ENCODE measurements around the gene TMEM30A.

Gene TMEM30A

DNA sequence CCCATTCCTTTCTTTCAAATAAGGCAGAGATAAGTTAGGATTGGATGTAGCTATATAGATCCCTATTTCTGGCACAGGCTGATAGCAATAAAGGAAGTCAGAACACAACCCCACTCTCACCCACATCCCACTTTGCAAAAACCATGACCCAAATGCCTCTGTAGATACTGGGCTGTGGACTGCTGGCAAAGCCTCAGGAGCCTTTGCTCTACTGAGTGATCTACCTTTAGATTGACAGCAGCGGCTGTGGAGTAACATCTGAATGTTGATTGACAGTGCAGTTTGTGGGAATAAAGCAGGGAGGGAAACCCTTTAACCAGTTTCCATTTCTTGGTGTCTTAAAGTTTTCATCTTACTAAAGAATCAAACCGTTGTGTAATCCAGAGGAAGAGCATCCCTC, 6.7 kb upstream of the TMEM30A start:
- DNase-seq: no peak

DNA sequence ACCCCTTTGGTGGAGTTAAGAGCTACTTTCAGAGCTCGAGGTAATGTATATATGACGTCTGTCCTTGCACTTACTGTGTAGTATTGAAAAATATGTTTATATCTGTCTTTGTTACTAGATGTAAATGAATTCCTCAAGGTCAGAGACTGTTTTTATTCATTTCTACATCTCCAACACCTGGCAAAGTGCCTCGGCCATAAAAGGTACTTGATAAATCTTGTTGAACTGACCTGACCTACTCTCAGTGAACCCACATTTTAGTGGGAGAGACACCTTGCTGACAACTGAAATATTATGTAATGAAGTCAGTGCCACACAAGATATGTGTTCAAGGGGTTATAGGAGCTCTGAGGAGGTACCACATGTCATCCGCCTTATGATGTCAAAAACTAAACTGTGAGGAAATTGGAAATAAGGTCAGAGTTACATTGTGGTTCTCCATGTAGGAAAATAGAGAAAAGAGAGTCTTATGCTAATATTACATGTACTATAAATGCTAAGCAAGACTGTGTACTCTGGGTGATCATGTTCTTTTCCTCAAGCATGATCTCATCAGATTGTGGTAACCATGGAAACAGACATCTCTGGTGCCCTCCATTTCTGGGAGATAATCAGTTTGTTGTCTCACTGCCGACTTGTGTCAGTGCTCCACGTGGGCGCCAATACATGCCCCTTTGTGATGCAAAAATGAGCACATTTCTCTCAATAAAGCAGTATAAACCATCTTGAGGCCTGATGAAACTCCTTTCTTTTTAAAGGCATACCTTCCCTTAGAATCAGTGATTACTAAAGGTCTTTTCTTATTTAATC, 5.7 kb upstream of the TMEM30A start:
- DNase-seq: no peak

GRCh38 chr6:75288023-75288422, 3.4 kb upstream of the TMEM30A start:
- no peak for DNase-seq

DNA sequence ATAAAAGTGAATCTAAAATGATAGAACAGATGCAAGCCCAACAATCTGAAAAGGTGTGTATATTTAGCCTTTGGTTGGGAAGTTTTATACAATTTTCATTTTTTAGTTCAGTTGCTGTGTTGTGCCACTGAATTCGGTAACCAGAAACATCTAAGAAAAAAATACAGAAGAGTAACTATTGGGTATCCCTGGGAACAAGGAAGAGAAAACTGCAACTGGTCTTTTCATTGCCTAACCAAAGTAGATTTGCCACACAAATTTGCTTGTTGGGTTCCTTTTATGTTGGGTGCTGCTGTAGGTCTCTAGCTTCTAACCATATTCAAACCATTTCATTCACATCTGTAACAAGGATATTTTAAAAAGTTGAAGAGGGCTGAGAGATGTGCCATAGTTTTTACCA, 2.8 kb upstream of the TMEM30A start:
- DNase-seq: no peak

DNA sequence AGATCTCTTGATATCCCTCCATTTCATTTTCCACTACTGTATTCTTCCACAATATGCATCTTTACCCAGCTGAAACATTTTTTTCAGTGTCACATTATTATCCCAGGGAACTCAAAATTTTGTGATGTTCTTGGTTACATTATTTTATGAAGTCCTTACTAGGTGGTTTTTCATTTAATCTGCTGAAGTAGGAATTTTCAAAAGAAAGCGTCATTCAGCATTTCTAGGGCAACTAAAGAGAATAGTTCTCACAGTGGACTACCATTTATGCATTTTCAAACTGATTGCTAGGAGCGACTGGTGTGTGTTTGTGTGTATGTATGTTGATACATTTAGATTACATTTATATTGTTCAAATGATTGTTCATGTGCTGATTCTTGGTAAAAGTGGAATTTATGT, 2.4 kb upstream of the TMEM30A start:
- DNase-seq: no peak

- DNase-seq: no peak
Observed at GRCh38 chr6:75285283-75285639, 669 bp upstream of the TMEM30A start.

DNA sequence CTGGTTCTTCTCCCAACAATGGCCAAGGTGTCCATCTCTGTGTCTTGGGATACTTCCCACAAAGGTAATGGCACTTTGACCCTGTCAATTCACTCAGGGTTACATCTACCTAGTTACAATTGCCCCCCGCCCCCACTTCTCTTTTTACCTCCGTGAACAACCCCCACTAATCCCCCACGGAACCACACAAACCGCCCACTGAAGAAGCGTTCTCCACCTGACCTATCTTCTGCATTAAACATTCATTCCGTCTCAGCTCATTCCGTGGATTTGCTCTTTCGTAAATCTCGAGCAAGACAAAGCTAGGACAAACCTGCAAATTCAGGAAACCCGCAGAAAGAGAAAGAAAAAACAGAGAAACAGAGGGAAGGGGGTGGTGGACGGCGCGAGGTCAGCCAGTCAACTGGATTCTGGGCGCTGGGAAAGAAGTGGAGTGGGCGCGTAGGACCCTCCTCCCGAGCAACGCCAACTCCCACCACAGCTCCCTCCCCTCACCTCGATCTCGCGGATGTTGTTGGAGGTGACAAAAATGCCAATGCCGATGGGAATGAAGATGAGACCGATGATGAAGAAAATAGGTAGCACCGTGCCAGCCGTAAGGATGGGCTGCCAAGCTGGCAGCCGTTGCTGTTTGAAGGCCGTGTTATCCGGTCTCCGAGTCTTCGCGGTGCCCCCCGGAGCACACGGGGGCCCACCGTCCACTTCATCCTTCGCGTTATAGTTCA, 523 bp downstream of the TMEM30A start:
- peak; percentile 18 for DNase-seq

DNA sequence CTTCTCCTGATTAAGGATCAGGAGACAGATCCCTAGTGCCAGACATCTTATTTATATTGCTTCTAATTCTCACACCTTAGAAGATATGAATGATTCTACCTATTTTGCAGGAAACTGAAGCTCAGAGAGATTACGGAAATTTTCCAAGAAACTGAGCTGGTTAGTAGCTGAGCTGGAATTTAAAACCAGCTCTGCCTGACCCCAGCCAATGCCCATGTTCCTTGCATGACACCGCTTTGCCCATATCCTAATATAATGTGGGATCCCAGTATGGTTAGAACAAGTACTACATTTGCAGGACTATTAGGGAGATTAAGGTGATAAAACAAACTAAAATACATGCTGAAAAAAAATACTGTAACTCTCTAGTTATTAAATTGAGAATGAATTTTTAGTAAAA, 1.9 kb downstream of the TMEM30A start:
- DNase-seq: no peak

DNA sequence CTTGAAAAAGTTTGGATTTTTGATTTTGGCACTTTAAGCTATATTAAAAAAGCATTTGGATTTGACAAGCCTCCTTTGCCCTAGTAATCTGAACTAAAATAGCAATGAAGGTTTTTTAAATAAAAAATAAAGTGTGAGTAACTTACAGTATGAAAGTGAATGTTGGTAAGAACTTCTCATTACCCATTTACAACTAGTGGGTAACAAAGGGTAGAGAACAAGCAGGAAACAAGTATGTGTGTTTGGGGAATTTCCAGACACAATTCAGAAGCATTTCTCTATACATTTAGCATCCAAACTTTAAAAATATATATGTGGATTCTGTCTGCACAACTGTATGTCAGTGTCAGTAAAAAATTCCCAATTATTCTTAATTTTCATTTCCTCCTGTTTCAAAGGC, 2.9 kb downstream of the TMEM30A start:
- DNase-seq: peak; percentile 29

DNA sequence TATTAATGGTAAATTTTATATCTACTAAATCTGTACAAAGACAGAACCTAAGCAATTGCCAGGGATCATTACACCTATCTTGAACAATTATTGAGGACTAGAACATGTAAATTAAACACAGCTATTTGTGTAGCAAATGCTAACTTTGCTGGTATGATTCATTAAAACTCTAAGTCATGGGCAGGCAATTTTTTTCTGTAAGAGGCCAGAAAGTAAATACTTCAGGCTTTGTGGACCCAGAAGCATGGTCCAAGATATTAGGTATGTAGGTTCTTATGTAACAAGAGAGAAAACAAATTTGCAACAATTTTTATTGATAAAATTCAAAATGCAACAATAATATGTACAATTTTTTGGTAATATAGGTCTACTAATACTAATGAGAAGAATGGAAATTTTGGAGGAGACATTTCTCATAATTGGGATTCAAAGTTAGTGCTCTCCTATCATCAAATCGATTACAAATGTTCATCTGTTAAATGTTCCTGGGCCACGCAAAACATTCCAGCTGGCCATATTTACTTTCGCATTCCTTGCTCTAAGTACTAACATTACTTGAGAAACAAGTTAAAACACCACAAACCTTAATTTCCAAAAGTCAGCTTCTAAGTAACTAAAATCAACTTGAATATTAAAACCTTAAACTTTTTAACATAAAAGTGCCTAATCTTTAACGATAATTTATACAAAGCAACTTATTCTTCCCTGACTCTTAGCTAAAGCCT, 4.3 kb downstream of the TMEM30A start:
- DNase-seq: no peak

DNA sequence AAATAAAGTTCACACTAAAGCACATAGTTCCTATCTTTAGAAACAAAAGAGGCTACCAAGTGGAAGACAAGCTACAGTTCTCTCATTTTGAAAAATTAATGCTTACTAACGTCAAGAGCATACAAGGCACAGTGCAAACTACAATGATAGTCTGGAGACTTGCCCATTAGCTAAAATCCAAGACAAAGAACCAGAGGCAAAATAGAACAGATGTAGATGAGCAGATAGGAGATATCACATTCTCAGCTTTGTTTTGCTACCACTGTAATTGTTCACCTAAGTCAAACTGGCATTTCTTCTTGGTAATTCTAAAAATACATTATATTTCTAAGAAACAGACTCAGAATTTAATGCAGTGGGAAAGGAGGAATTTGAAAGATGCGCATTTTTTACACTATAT, 5.2 kb downstream of the TMEM30A start:
- DNase-seq: no peak

DNA sequence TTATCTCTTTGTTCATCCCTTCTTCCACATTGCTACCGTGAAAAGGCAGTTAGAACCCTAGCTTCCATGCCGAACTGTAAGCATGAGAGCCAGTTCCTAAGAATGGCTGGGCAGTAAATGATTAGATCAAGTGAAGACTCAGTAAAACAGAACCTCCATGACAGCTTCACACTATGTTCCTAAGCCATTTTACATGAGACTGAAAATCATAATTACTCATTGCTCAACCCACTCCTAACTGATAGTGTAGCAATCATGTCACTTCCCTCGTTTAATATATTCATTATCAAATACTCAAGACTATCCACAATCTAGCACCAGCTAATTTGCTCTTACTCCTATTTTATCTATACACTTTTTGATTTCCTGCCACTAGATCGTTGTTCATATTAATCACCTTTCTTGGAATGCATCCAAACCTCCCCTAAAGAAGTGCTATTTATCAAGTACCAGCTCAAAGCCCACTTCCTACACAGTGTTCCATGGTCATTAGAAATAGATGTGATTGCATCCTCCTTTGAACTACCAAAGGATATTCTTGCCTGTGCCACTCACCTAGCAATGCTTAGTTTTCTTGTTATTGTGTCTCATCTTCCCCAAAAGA, 6.0 kb downstream of the TMEM30A start:
- DNase-seq: no peak

DNA sequence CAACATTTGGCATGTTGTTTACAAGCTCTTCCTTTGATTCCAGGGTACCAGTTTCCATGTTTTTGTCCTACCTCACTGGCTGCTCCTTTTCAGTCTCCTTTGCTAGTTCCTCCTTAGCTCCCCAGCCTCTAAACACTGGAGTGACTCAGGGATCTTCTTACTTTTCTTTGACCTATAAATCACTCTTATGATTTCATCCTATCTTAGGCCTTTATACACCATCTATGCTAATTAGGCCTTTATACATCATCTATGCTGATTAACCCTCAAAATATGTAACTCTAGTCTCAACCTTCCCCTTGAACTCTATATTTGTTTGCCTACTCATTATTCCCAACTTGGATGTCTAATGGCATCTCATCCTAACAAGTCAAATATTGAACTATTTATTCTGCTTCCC, 9.5 kb downstream of the TMEM30A start:
- no peak for DNase-seq

GRCh38 chr6:75273009-75273408, 11.6 kb downstream of the TMEM30A start:
- no peak for DNase-seq

DNA sequence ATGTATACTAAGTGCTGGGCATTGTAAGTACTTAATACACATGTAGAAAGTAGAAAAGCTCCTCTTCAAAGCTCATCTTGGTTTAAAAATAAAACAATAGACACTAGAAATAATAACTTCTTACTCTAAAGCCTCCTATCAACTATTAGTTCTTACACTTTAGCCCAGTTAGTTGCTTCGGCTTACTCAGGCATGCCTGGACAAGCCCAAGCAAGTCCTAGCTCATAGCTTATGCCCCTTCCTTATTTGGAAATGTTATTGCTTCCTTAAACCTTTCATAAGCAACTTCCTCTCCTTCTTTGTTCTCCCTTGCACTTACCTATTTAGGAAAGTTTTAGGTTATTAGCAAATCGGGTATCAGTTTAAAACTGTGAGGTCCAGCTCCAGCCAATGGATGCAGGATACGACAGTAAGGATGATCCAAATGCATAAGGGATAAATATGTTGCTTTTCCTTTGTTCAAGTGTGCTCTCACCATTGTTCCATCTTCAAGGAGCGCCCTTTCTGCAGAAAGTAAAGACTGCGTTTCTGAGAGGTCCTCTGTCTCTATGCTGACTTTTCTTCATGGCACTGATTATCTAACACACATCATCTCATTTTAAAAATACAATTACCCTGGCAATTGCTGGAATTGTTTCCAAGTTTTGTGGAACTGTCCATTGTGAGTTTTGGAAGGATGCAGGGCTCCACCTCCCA, 12.3 kb downstream of the TMEM30A start:
- DNase-seq: no peak

- DNase-seq: no peak
Observed at GRCh38 chr6:75268988-75269354, 15.6 kb downstream of the TMEM30A start.

- peak; percentile 6 for DNase-seq
Observed at GRCh38 chr6:75268121-75268987, 16.2 kb downstream of the TMEM30A start.

DNA sequence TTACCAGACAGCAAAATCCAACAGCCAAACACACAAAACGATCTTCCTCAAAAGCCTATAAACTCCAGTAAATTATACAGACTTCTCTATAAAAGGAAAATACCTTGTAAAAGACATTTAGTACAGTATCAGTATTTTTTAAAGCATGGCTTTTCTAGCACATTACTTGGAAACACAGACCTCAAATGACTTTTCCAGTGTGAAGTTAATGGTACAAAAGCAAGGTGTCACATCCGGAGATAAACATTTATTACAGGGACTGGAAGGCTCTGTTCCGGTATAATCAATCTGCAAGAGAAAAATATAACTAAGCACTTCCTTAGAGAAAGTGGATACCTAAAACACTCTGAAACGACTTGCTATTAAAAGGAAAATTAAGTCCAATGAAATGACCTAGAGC, 17.1 kb downstream of the TMEM30A start:
- DNase-seq: no peak

GRCh38 chr6:75266716-75267291, 17.8 kb downstream of the TMEM30A start:
- DNase-seq: peak; percentile 31

DNA sequence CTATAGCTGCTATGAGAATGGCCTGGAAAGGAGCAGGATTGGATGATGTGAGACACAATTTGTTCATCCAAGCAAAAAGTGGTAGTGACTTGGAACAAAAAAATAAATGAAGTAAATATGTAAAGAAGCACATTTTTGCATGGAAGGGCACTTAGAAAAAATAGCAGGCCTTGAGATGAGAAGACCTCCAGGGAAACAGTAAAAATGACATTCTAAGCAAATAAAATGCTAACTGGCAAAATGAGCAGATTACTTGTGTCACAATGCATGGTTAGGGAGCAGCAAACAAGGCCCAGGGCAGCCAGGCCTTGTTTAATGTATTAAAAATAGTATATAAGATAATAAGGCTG, 21.2 kb downstream of the TMEM30A start:
- no peak for DNase-seq

DNA sequence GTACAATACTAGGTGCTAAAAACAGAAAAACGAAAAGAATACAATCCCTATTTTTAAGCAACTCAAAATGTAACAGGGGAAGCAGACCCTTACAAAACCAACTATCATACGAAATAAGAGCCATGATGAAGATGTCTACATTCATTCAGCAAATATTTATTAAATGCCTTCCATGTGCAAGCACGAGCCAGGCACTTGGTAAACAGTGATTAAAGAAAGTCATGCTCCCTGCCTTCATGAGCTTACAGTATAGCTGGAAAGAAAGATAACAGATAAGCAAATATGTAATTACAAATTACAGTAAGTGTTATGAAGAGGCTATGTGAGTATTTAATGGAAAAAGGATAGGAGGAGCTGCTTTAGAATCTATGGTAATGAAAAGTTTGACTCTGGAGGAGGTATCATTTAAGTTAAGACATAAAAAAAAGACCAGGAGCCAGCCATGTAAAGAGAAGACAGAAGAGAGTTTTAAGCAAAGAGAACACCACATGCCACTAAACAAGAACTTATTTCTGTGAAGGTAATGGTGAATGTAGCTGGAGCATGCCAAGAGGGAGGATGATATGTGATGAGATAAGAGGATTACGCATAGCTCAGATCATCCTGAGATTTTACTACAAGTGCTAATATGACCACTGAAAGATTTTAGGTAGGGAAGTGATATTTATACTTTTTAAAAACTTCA, 21.7 kb downstream of the TMEM30A start:
- no peak for DNase-seq

Measured in activated CD4-positive, alpha-beta T cell treated with anti-CD3 and anti-CD28 coated beads, Interleukin-2, amount 50 U/mL, for 16 hours (primary cell).